Mesothelial cell of epicardium (in vitro differentiated cells): ENCODE results near the gene PPDPF. TPM values are rescaled to one million over a fixed set of nuclear protein-coding genes. Genes with fewer than 3 reads are reported as not detected.

Source experiments
- DNase-seq, 2 experiments: peaks; one replicate each; pipeline ENCODE4 v3.0.0; 2021; ENCODE audit warnings: low spot score in 2 of 2; ENCODE audit not compliant: unreplicated experiment in 2 of 2
- H3K27ac Mint-ChIP-seq: 2 replicates; pipeline ENCODE4 v1.8.0; 2021; ENCODE audit warnings: mixed read lengths
- H3K27me3 Mint-ChIP-seq: 2 replicates; pipeline ENCODE4 v1.8.0; 2021; ENCODE audit warnings: low read depth, mixed read lengths
- H3K36me3 Mint-ChIP-seq: 2 replicates; pipeline ENCODE4 v1.8.0; 2021; ENCODE audit warnings: mixed read lengths
- H3K4me1 Mint-ChIP-seq: 2 replicates; pipeline ENCODE4 v1.8.0; 2021; ENCODE audit warnings: mixed read lengths
- H3K4me3 Mint-ChIP-seq: 2 replicates; pipeline ENCODE4 v1.8.0; 2021; ENCODE audit warnings: mild to moderate bottlenecking, moderate library complexity, mixed read lengths
- H3K9me3 Mint-ChIP-seq: 2 replicates; pipeline ENCODE4 v1.8.0; 2021; ENCODE audit warnings: mixed read lengths
- CTCF ChIP-seq: fragments of 200-600 bp; sonication (generic); IDR thresholded peaks from one replicate; pipeline ENCODE4 v1.5.0; 2021; ENCODE audit warnings: antibody characterized with exemption; ENCODE audit not compliant: unreplicated experiment
- total RNA-seq: library from RNA; stranded (reverse); gene quantifications from 3 replicates; pipeline ENCODE4 v1.2.1, GENCODE V29; 2021

PPDPF gene
- total RNA-seq, 1 donor from 2014 or later = 271 TPM

GRCh38 chr20:63486300-63486855, 34.2 kb upstream of the PPDPF start:
- Mint-ChIP-seq H3K9me3 (no peaks in the 10 kb centered on the region), H3K4me1 (peaks cover 7% of the 10 kb centered on the region), H3K27me3 (peaks cover 71% of the 10 kb centered on the region), H3K27ac (no peak overlapping the region), H3K4me3 (no peak overlapping the region), H3K36me3 (no peaks in the 10 kb centered on the region)
- DNase-seq = no peak
- no peak for TF ChIP-seq CTCF

- TF ChIP-seq CTCF = no peak
- H3K4me1 Mint-ChIP-seq = peaks cover 7% of the 10 kb centered on the region
- no peak overlapping the region for H3K4me3 Mint-ChIP-seq
- DNase-seq = no peak
- H3K27me3 Mint-ChIP-seq = peaks cover 64% of the 10 kb centered on the region
- no peaks in the 10 kb centered on the region for H3K36me3 Mint-ChIP-seq
- no peak overlapping the region for H3K27ac Mint-ChIP-seq
- no peaks in the 10 kb centered on the region for H3K9me3 Mint-ChIP-seq
Measured at GRCh38 chr20:63487116-63487764, 33.3 kb upstream of the PPDPF start.

GRCh38 chr20:63487781-63488241, 32.8 kb upstream of the PPDPF start:
- no peaks in the 10 kb centered on the region for H3K9me3 Mint-ChIP-seq
- no peak overlapping the region for H3K27ac Mint-ChIP-seq
- no peaks in the 10 kb centered on the region for H3K36me3 Mint-ChIP-seq
- H3K4me1 Mint-ChIP-seq = peaks cover 5% of the 10 kb centered on the region
- no peak overlapping the region for H3K4me3 Mint-ChIP-seq
- no peak for TF ChIP-seq CTCF
- H3K27me3 Mint-ChIP-seq = peaks cover 58% of the 10 kb centered on the region
- no peak for DNase-seq

GRCh38 chr20:63488315-63489251, 32.0 kb upstream of the PPDPF start:
- no peak for TF ChIP-seq CTCF
- Mint-ChIP-seq H3K4me1 (peaks cover 2% of the 10 kb centered on the region), H3K4me3 (no peak overlapping the region), H3K27me3 (peaks cover 54% of the 10 kb centered on the region), H3K36me3 (no peaks in the 10 kb centered on the region), H3K9me3 (no peaks in the 10 kb centered on the region), H3K27ac (no peak overlapping the region)
- DNase-seq = no peak

- no peak for DNase-seq
Measured at GRCh38 chr20:63490416-63490815, 30.1 kb upstream of the PPDPF start.

More at GRCh38 chr20:63490416-63490815, 30.1 kb upstream of the PPDPF start:
- H3K9me3 Mint-ChIP-seq = no peaks in the 10 kb centered on the region
- H3K27ac Mint-ChIP-seq = no peak overlapping the region
- H3K4me1 Mint-ChIP-seq = no peaks in the 10 kb centered on the region
- no peak overlapping the region for H3K4me3 Mint-ChIP-seq
- no peak for TF ChIP-seq CTCF
- H3K27me3 Mint-ChIP-seq = peaks cover 51% of the 10 kb centered on the region
- H3K36me3 Mint-ChIP-seq = no peaks in the 10 kb centered on the region
